ENCODE results near the gene ITPK1.

DNA sequence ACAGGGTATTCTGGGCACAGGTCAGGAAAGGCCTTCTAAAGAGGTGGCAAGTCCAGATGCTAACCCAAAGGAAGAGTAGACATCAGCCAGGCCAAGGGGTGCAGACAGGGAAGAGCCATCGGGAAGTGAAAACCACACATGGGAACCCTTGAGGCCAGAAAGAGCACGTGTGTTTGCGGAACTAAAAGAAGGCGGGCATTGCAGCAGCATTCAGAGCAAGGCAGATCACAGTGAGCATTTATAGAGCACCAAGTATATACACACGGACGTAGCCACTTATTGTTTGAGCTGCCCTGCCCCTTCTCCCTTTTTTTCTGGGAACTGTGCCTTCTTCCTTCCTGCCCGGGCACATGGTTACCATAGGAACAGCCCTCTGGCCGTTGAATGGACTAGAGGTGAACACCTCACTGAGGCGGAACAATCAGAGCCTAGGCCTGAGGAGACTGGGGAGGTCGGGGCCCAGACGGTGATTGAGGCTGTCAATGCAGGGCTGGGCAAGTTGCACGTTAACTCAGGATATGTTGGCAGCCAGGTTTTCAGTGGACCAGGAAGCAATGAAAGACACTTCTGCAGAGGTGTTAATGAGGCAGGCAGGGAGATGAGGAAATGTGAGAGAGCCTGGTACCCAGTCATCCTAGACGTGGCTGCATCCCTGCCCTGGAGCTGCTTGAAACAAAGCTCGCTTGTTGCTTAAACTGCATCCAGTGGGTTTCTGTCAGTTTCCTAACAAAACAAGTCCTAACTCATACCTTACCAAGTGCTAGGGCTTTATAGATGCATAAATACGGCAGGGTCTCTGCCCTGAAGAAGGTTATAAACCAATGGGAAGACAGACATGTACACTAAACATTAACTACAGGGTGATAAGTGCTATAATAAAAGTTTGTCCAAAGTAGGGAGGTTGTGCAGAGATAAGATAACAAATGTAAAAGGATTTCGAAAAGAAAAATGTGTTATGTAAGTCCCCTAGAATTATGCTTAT, 34.8 kb upstream of the ITPK1 start:
- TF ChIP-seq YY1 (tag by site-specific recombination; IDR thresholded peaks at IDR 0.05) = no peak
- TF ChIP-seq, protein P1, sequence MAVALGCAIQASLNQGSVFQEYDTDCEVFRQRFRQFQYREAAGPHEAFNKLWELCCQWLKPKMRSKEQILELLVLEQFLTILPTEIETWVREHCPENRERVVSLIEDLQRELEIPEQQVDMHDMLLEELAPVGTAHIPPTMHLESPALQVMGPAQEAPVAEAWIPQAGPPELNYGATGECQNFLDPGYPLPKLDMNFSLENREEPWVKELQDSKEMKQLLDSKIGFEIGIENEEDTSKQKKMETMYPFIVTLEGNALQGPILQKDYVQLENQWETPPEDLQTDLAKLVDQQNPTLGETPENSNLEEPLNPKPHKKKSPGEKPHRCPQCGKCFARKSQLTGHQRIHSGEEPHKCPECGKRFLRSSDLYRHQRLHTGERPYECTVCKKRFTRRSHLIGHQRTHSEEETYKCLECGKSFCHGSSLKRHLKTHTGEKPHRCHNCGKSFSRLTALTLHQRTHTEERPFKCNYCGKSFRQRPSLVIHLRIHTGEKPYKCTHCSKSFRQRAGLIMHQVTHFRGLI (tag by site-specific recombination; IDR thresholded peaks at IDR 0.05) = no peak
- TF ChIP-seq, protein P2, sequence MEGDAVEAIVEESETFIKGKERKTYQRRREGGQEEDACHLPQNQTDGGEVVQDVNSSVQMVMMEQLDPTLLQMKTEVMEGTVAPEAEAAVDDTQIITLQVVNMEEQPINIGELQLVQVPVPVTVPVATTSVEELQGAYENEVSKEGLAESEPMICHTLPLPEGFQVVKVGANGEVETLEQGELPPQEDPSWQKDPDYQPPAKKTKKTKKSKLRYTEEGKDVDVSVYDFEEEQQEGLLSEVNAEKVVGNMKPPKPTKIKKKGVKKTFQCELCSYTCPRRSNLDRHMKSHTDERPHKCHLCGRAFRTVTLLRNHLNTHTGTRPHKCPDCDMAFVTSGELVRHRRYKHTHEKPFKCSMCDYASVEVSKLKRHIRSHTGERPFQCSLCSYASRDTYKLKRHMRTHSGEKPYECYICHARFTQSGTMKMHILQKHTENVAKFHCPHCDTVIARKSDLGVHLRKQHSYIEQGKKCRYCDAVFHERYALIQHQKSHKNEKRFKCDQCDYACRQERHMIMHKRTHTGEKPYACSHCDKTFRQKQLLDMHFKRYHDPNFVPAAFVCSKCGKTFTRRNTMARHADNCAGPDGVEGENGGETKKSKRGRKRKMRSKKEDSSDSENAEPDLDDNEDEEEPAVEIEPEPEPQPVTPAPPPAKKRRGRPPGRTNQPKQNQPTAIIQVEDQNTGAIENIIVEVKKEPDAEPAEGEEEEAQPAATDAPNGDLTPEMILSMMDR (tag by site-specific recombination; IDR thresholded peaks at IDR 0.05) = no peak
- TF ChIP-seq, protein P3, sequence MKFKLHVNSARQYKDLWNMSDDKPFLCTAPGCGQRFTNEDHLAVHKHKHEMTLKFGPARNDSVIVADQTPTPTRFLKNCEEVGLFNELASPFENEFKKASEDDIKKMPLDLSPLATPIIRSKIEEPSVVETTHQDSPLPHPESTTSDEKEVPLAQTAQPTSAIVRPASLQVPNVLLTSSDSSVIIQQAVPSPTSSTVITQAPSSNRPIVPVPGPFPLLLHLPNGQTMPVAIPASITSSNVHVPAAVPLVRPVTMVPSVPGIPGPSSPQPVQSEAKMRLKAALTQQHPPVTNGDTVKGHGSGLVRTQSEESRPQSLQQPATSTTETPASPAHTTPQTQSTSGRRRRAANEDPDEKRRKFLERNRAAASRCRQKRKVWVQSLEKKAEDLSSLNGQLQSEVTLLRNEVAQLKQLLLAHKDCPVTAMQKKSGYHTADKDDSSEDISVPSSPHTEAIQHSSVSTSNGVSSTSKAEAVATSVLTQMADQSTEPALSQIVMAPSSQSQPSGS (tag by site-specific recombination; IDR thresholded peaks at IDR 0.05; ENCODE audit: low read depth) = no peak
- TF ChIP-seq ZNF24 (tag by site-specific recombination; IDR thresholded peaks at IDR 0.05) = no peak
- TF ChIP-seq BCL11A (tag by site-specific recombination; IDR thresholded peaks at IDR 0.05; ENCODE audit: low read depth) = no peak
- TF ChIP-seq ZNF335 (tag by site-specific recombination; conservative IDR thresholded peaks at IDR 0.05) = no peak
- no peak for TF ChIP-seq ZNF473 (tag by site-specific recombination; IDR thresholded peaks at IDR 0.05)
- TF ChIP-seq, protein P4, sequence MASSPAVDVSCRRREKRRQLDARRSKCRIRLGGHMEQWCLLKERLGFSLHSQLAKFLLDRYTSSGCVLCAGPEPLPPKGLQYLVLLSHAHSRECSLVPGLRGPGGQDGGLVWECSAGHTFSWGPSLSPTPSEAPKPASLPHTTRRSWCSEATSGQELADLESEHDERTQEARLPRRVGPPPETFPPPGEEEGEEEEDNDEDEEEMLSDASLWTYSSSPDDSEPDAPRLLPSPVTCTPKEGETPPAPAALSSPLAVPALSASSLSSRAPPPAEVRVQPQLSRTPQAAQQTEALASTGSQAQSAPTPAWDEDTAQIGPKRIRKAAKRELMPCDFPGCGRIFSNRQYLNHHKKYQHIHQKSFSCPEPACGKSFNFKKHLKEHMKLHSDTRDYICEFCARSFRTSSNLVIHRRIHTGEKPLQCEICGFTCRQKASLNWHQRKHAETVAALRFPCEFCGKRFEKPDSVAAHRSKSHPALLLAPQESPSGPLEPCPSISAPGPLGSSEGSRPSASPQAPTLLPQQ (tag by site-specific recombination; IDR thresholded peaks at IDR 0.05) = no peak
- no peak for TF ChIP-seq ZNF596 (tag by site-specific recombination; IDR thresholded peaks at IDR 0.05)
- no peak for TF ChIP-seq ZNF433 (tag by site-specific recombination; IDR thresholded peaks at IDR 0.05; ENCODE audit: low read depth)
